Upper lobe of left lung (tissue), 4 donors: ENCODE results near the gene POLN.

Experiments used
- CTCF ChIP-seq, 6 experiments: fragments of 450-650 bp in 4 of 6; fragments of 200-600 bp in 2 of 6; sonication (generic) in 2 of 6; IDR thresholded peaks; one replicate each; pipeline ENCODE4 v1.5.1; 2016 to 2019; ENCODE audit warnings: antibody characterized with exemption in 6 of 6
- POLR2AphosphoS5 ChIP-seq, 2 donors: sonication (generic); formaldehyde crosslinking; IDR thresholded peaks; one replicate each; pipeline ENCODE4 v1.5.1; 2017; ENCODE audit warnings: antibody characterized with exemption in 2 of 2

GRCh38 chr4:2082627-2083026 is 159.3 kb downstream of the POLN start:
- no peak for TF ChIP-seq CTCF (IDR thresholded peaks at IDR 0.05)
- no peak for TF ChIP-seq POLR2AphosphoS5 (IDR thresholded peaks at IDR 0.05)
